Thoracic aorta (tissue), 2 donors: ENCODE measurements around the gene NOS2. TPM values are rescaled to one million over a fixed set of nuclear protein-coding genes. Genes with fewer than 3 reads are reported as not detected.
"Not testable (repeated sequence)": the region's sequence is repeated elsewhere in the genome, so short reads cannot be mapped to it uniquely, and the experiment has no call there.

ENCODE experiments used
- ATAC-seq: fragments of 150-250 bp; one replicate; pipeline ENCODE4 v1.8.0; 2017; ENCODE audit warnings: low read depth; ENCODE audit not compliant: insufficient number of reproducible peaks, low FRiP score
- DNase-seq: peaks from one replicate; pipeline ENCODE4 v3.0.0-alpha.2; 2020; ENCODE audit warnings: low spot score
- H3K27ac ChIP-seq, 2 donors: fragments of 200-600 bp; sonication (generic); 1 replicate in 1 of 2; 2 replicates in 1 of 2; pipeline ENCODE4 v1.5.1; 2016; ENCODE audit warnings: mild to moderate bottlenecking in 2 of 2, moderate library complexity in 2 of 2
- H3K27me3 ChIP-seq: fragments of 200-600 bp; sonication (generic); replicated peaks from 2 replicates; pipeline ENCODE4 v1.6.0; 2016; ENCODE audit warnings: mild to moderate bottlenecking; ENCODE audit not compliant: insufficient read depth
- H3K36me3 ChIP-seq: fragments of 200-600 bp; sonication (generic); one replicate; pipeline ENCODE4 v1.5.1; 2016
- H3K4me1 ChIP-seq, 2 donors: fragments of 200-600 bp; sonication (generic); 1 replicate in 1 of 2; 2 replicates in 1 of 2; pipeline versions ENCODE4 v1.5.1 to v1.6.0; 2016; ENCODE audit warnings: low read depth in 2 of 2, mild to moderate bottlenecking in 1 of 2; ENCODE audit not compliant: control insufficient read depth in 1 of 2
- H3K4me3 ChIP-seq: fragments of 200-600 bp; sonication (generic); 2 replicates; pipeline ENCODE4 v1.5.1; 2016; ENCODE audit warnings: mild to moderate bottlenecking
- H3K9me3 ChIP-seq: fragments of 200-600 bp; sonication (generic); 2 replicates; pipeline ENCODE4 v1.5.1; 2016
- total RNA-seq, 2 donors: library from RNA; depleted of rRNA; stranded (reverse); fragments of >200 nt; gene quantifications; one replicate each; pipeline versions ENCODE4 v1.1.0 to v1.2.3, GENCODE V29; 2016
- TF ChIP-seq, protein P1 (sequence below): fragments of 200-600 bp; sonication (generic); IDR thresholded peaks from one replicate; pipeline ENCODE4 v1.5.1; 2019; ENCODE audit warnings: antibody characterized with exemption

The NOS2 gene
- total RNA-seq, 2 donors from 2014 or later, result not detected

DNA sequence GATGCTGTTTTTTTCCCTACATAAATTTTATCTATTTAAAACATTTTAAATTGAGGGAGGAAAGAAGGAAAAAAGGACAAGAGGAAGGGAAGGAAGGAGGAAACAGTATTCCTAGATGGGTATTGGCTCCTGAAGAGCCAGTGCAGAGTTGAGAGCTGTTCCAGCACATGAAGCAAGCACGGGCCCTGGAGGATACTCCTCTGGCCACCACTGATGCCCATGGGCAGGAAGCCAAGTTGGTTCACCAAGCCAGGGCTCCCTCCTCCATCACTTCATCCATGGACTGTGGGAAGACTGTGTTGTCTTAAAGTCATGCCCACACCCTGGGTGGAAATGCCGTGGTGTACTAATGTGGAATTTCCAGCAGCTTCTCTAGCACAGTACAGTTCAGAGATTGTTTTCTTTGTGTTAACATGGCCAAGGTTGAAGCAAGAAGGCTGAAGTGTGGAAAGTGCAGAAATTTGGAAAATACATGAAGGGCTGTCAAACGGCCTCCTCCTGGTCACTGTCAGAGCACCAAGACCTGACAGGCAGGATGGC, 23.9 kb upstream of the NOS2 start:
- Histone ChIP-seq H3K9me3 (no peaks in the 10 kb centered on the region), H3K27me3 (no peaks in the 10 kb centered on the region), H3K4me1 (no peaks in the 10 kb centered on the region), H3K27ac (no peak overlapping the region), H3K36me3 (no peaks in the 10 kb centered on the region), H3K4me3 (no peak overlapping the region)
- DNase-seq (no peak), ATAC-seq (no peak)
- TF ChIP-seq, protein P1, sequence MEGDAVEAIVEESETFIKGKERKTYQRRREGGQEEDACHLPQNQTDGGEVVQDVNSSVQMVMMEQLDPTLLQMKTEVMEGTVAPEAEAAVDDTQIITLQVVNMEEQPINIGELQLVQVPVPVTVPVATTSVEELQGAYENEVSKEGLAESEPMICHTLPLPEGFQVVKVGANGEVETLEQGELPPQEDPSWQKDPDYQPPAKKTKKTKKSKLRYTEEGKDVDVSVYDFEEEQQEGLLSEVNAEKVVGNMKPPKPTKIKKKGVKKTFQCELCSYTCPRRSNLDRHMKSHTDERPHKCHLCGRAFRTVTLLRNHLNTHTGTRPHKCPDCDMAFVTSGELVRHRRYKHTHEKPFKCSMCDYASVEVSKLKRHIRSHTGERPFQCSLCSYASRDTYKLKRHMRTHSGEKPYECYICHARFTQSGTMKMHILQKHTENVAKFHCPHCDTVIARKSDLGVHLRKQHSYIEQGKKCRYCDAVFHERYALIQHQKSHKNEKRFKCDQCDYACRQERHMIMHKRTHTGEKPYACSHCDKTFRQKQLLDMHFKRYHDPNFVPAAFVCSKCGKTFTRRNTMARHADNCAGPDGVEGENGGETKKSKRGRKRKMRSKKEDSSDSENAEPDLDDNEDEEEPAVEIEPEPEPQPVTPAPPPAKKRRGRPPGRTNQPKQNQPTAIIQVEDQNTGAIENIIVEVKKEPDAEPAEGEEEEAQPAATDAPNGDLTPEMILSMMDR, result no peak

- not testable (repeated sequence) for H3K9me3 ChIP-seq, H3K4me1 ChIP-seq, H3K27ac ChIP-seq, H3K27me3 ChIP-seq, ATAC-seq, H3K4me3 ChIP-seq, H3K36me3 ChIP-seq, DNase-seq
Observed at GRCh38 chr17:27822108-27822507, 21.8 kb upstream of the NOS2 start.

- ATAC-seq (no peak), DNase-seq (no peak)
- TF ChIP-seq, protein P1, result no peak
Observed at GRCh38 chr17:27821318-27821717, 21.0 kb upstream of the NOS2 start.

GRCh38 chr17:27819145-27819544, 18.8 kb upstream of the NOS2 start:
- ATAC-seq, result no peak
- no peak overlapping the region for H3K27ac ChIP-seq
- no peak for DNase-seq
- no peaks in the 10 kb centered on the region for H3K36me3 ChIP-seq
- no peaks in the 10 kb centered on the region for H3K9me3 ChIP-seq
- TF ChIP-seq, protein P1, result no peak
- H3K27me3 ChIP-seq, result no peaks in the 10 kb centered on the region
- no peak overlapping the region for H3K4me3 ChIP-seq
- peaks cover 0 to 9% of the 10 kb centered on the region in 2 donors for H3K4me1 ChIP-seq

More at GRCh38 chr17:27821318-27821717, 21.0 kb upstream of the NOS2 start:
- Histone ChIP-seq H3K4me1 (peaks cover 0 to 9% of the 10 kb centered on the region in 2 donors), H3K27me3 (no peaks in the 10 kb centered on the region), H3K27ac (no peak overlapping the region), H3K4me3 (no peak overlapping the region), H3K9me3 (no peaks in the 10 kb centered on the region), H3K36me3 (no peaks in the 10 kb centered on the region)

GRCh38 chr17:27818401-27819105, 18.2 kb upstream of the NOS2 start:
- TF ChIP-seq, protein P1, result no peak
- Histone ChIP-seq H3K4me3 (no peak overlapping the region), H3K27me3 (no peaks in the 10 kb centered on the region), H3K9me3 (no peaks in the 10 kb centered on the region), H3K27ac (no peak overlapping the region), H3K36me3 (no peaks in the 10 kb centered on the region), H3K4me1 (peaks cover 0 to 9% of the 10 kb centered on the region in 2 donors)
- ATAC-seq (no peak), DNase-seq (no peak)
